CD14-positive monocyte (primary cell): ENCODE data around the gene HSF2BP. TPM values are rescaled to one million over a fixed set of nuclear protein-coding genes. Genes with fewer than 3 reads are reported as not detected.

Experiments
- DNase-seq, 3 donors: peaks; one replicate each; pipeline ENCODE4 v3.0.0-alpha.2; 2011 to 2022
- H2AFZ ChIP-seq: 2 replicates; pipeline ENCODE4 v1.6.0; 2012; ENCODE audit warnings: mild to moderate bottlenecking, low read depth, low read length, inconsistent platforms; ENCODE audit not compliant: insufficient read depth, poor library complexity, severe bottlenecking
- H3K27ac ChIP-seq, 2 donors: 1 replicate in 1 of 2; 2 replicates in 1 of 2; pipeline ENCODE4 v1.5.1; 2012 to 2013; ENCODE audit warnings: low read length in 2 of 2, control low read depth in 1 of 2, inconsistent platforms in 1 of 2, low read depth in 1 of 2, mild to moderate bottlenecking in 1 of 2
- H3K27me3 ChIP-seq, 2 donors: one replicate each; pipeline versions ENCODE4 v1.6.0 to v1.6.1; 2011 to 2013; ENCODE audit warnings: low read length in 2 of 2; ENCODE audit not compliant: control insufficient read depth in 2 of 2, insufficient read depth in 2 of 2
- H3K36me3 ChIP-seq, 2 donors: replicated peaks in 1 of 2; 1 replicate in 1 of 2; 2 replicates in 1 of 2; pipeline versions ENCODE4 v1.5.1 to v1.6.1; 2012 to 2013; ENCODE audit warnings: low read length in 2 of 2, control low read depth in 1 of 2, inconsistent platforms in 1 of 2, mild to moderate bottlenecking in 1 of 2; ENCODE audit not compliant: insufficient read depth in 2 of 2, control insufficient read depth in 1 of 2
- H3K4me1 ChIP-seq, 2 donors: 1 replicate in 1 of 2; 2 replicates in 1 of 2; pipeline versions ENCODE4 v1.5.1 to v1.6.1; 2012 to 2013; ENCODE audit warnings: low read length in 2 of 2, control low read depth in 1 of 2, inconsistent platforms in 1 of 2, mild to moderate bottlenecking in 1 of 2, moderate library complexity in 1 of 2; ENCODE audit not compliant: insufficient read depth in 2 of 2, control insufficient read depth in 1 of 2
- H3K4me2 ChIP-seq: replicated peaks from 2 replicates; pipeline ENCODE3; 2012; ENCODE audit warnings: low read length, moderate library complexity, mild to moderate bottlenecking; ENCODE audit not compliant: poor library complexity, severe bottlenecking; ENCODE audit errors: extremely low read depth
- H3K4me3 ChIP-seq, 3 experiments: fragments of 200-600 bp in 1 of 3; sonication (generic) in 1 of 3; replicated peaks in 1 of 3; 1 replicate in 2 of 3; 2 replicates in 1 of 3; pipeline ENCODE4 v1.5.1; 2011 to 2013; ENCODE audit warnings: low read length in 3 of 3, mild to moderate bottlenecking in 3 of 3, control low read depth in 2 of 3, low read depth in 2 of 3, inconsistent platforms in 1 of 3, moderate library complexity in 1 of 3
- H3K79me2 ChIP-seq: 2 replicates; pipeline ENCODE4 v1.6.0; 2012; ENCODE audit warnings: mild to moderate bottlenecking, control low read depth, inconsistent platforms, low read length, moderate library complexity; ENCODE audit not compliant: insufficient read depth
- H3K9ac ChIP-seq: 2 replicates; pipeline ENCODE4 v1.6.0; 2017; ENCODE audit warnings: low read length, mild to moderate bottlenecking; ENCODE audit not compliant: insufficient read depth, poor library complexity, severe bottlenecking
- H3K9me3 ChIP-seq, 2 donors: replicated peaks in 1 of 2; 1 replicate in 1 of 2; 2 replicates in 1 of 2; pipeline versions ENCODE4 v1.5.1 to v1.6.1; 2012 to 2013; ENCODE audit warnings: low read length in 2 of 2, control low read depth in 1 of 2; ENCODE audit not compliant: control insufficient read depth in 1 of 2, insufficient read depth in 1 of 2
- H4K20me1 ChIP-seq: 2 replicates; pipeline ENCODE4 v1.6.0; 2012; ENCODE audit warnings: mild to moderate bottlenecking, low read length, control low read depth, moderate library complexity; ENCODE audit not compliant: insufficient read depth
- H3K27ac Mint-ChIP-seq, 7 donors: one replicate each; pipeline ENCODE4 v1.8.0; 2020; ENCODE audit warnings: mild to moderate bottlenecking in 7 of 7, mixed read lengths in 7 of 7, moderate library complexity in 6 of 7, inconsistent platforms in 2 of 7
- H3K27me3 Mint-ChIP-seq, 3 donors: one replicate each; pipeline ENCODE4 v1.8.0; 2021 to 2022; ENCODE audit warnings: low read depth in 3 of 3, mild to moderate bottlenecking in 3 of 3, mixed read lengths in 3 of 3, moderate library complexity in 3 of 3, inconsistent platforms in 1 of 3
- H3K36me3 Mint-ChIP-seq, 2 donors: one replicate each; pipeline ENCODE4 v1.8.0; 2020; ENCODE audit warnings: mixed read lengths in 2 of 2, inconsistent platforms in 1 of 2, mild to moderate bottlenecking in 1 of 2
- H3K4me1 Mint-ChIP-seq: one replicate; pipeline ENCODE4 v1.8.0; 2020; ENCODE audit warnings: mild to moderate bottlenecking, mixed read lengths
- H3K4me3 Mint-ChIP-seq, 2 donors: one replicate each; pipeline ENCODE4 v1.8.0; 2020; ENCODE audit warnings: mild to moderate bottlenecking in 2 of 2, mixed read lengths in 2 of 2, moderate library complexity in 1 of 2
- H3K9me3 Mint-ChIP-seq, 7 donors: one replicate each; pipeline ENCODE4 v1.8.0; 2020 to 2022; ENCODE audit warnings: mixed read lengths in 7 of 7, mild to moderate bottlenecking in 6 of 7, moderate library complexity in 6 of 7, inconsistent platforms in 2 of 7
- CTCF ChIP-seq: fragments of 200-600 bp; IDR thresholded peaks from one replicate; pipeline ENCODE4 v1.8.0; 2022; ENCODE audit warnings: antibody characterized with exemption, mild to moderate bottlenecking
- WGBS: methylation state at CpG from one replicate; pipeline ENCODE4 v1.1.5; 2013; ENCODE audit warnings: missing lambda C conversion rate; ENCODE audit not compliant: insufficient coverage; 5-methylcytosine and 5-hydroxymethylcytosine counted together
- intact Hi-C, 2 donors: fragments of 100-400 bp; cut with micrococcal nuclease; formaldehyde crosslinking; loops; one replicate each; pipeline versions ENCODE4 v1.15.0 to v1.15.1; 2023
- polyA plus RNA-seq, 3 donors: library from polyadenylated mRNA; depleted of rRNA in 1 of 3; unstranded in 2 of 3; stranded (reverse) in 1 of 3; fragments of 300-500 nt in 2 of 3; fragments of >200 nt in 1 of 3; fragmentation: Illumina TruSeq in 2 of 3; gene quantifications; 1 replicate in 2 of 3; 2 replicates in 1 of 3; pipeline ENCODE4 v1.2.3, GENCODE V29; 2012 to 2021

The HSF2BP gene
- polyA plus RNA-seq, 3 donors, result 0.20 TPM; not detected in 2

- H3K4me3 Mint-ChIP-seq, result no peak overlapping the region
- no peak overlapping the region for H3K27ac ChIP-seq
- peaks cover 3 to 4% (median 3%) of the 10 kb centered on the region in 3 donors for H3K27me3 Mint-ChIP-seq
- H3K36me3 Mint-ChIP-seq, result no peaks in the 10 kb centered on the region
- no peaks in the 10 kb centered on the region for H3K4me1 Mint-ChIP-seq
- no peak overlapping the region for H3K27ac Mint-ChIP-seq
- H3K4me1 ChIP-seq, result no peaks in the 10 kb centered on the region
- H3K36me3 ChIP-seq, result no peaks in the 10 kb centered on the region
- peaks cover 14% of the 10 kb centered on the region in 2 donors for H3K9me3 ChIP-seq
- H3K4me3 ChIP-seq, result no peak overlapping the region
- no peaks in the 10 kb centered on the region for H4K20me1 ChIP-seq
- WGBS, result 100% methylated on average over 1 of the region's 4 CpGs
- intact Hi-C loops, result loop anchor here in 1 of 2 donors (10.0 kb wide), 1 partner anchor 300 kb away; no protein-coding TSS in a partner anchor
- H3K79me2 ChIP-seq, result no peaks in the 10 kb centered on the region
- H3K4me2 ChIP-seq, result no peak overlapping the region
- no peak for DNase-seq
- H3K9me3 Mint-ChIP-seq, result peaks cover 8 to 26% (median 17%) of the 10 kb centered on the region in 7 donors
- H3K9ac ChIP-seq, result no peak overlapping the region
- no peak overlapping the region for H2AFZ ChIP-seq
- no peaks in the 10 kb centered on the region for H3K27me3 ChIP-seq
- TF ChIP-seq CTCF, result no peak
Measured at GRCh38 chr21:43624339-43624738, 34.9 kb downstream of the HSF2BP start.

- no peak overlapping the region for H3K27ac Mint-ChIP-seq
- peaks cover 8 to 24% (median 19%) of the 10 kb centered on the region in 7 donors for H3K9me3 Mint-ChIP-seq
- Histone ChIP-seq H2AFZ (no peak overlapping the region), H3K4me3 (no peak overlapping the region), H3K9me3 (peaks cover 10 to 14% of the 10 kb centered on the region in 2 donors), H3K36me3 (no peaks in the 10 kb centered on the region), H3K27ac (no peak overlapping the region), H4K20me1 (no peaks in the 10 kb centered on the region), H3K79me2 (no peaks in the 10 kb centered on the region), H3K27me3 (no peaks in the 10 kb centered on the region), H3K4me1 (no peaks in the 10 kb centered on the region), H3K4me2 (no peak overlapping the region), H3K9ac (no peak overlapping the region)
- no peaks in the 10 kb centered on the region for H3K4me1 Mint-ChIP-seq
- H3K4me3 Mint-ChIP-seq, result no peak overlapping the region
- no peak for TF ChIP-seq CTCF
- no CpG with 5 or more reads among the region's 2 CpGs for WGBS
- H3K27me3 Mint-ChIP-seq, result peaks cover 2 to 4% (median 3%) of the 10 kb centered on the region in 3 donors
- no peaks in the 10 kb centered on the region for H3K36me3 Mint-ChIP-seq
- intact Hi-C loops, result loop anchor here in 1 of 2 donors (10.0 kb wide), 1 partner anchor 299 kb away; no protein-coding TSS in a partner anchor
- DNase-seq, result no peak
Measured at GRCh38 chr21:43623588-43623987, 35.7 kb downstream of the HSF2BP start.
